Activated T-cell treated with anti-CD3 and anti-CD28 coated beads for 1 hour (primary cell): ENCODE data around the gene CFAP70.
"Not testable (repeated sequence)": the region's sequence is repeated elsewhere in the genome, so short reads cannot be mapped to it uniquely, and the experiment has no call there.

ENCODE experiments used
- DNase-seq: peaks from one replicate; pipeline ENCODE4 v3.0.0-alpha.2; 2020; ENCODE audit warnings: low read depth

Gene CFAP70

DNA sequence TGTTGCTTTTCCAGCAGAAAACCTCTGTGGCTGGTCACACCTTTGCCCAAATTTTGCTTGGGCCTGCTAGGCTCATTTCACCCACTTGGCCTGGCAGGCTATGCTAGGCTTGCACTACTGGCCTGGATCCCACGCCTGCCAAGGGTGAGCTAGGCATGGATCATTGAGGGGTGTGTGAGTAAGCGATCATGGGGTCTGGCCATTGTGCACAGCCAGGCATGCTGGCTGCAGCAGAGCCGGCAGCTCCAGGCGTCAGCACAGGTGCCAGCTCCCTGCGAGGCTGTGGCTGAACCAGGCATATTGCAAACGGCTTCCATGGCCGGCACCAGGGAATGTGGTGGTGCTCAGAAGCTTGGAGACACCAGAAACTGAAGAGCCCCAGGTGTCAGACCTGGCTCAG is 19.2 kb downstream of the CFAP70 start:
- no peak for DNase-seq

DNA sequence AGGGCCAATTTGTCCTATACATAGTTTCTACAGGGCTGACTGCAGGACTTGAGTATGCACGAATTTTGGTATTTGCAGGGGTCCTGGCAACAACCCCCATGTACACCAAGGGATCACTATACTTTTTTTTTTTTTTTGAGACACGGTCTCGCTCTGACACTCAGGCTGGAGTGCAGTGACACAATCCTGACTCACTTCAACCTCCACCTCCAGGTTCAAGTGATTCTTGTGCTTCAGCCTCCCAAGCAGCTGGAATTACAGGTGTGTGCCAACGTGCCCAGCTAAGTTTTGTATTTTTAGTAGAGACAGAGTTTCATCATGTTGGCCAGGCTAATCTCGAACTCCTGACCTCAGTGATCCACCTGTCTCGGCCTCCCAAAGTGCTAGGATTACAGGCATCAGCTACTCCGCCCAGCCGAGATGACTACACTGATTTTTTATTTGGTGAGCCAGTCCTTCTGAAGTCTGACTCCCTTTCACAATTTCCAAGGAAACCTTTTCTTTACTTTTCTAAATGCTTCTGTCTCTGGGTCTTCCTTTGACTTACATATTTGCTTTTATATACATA is 19.8 kb downstream of the CFAP70 start:
- DNase-seq, result no peak

DNA sequence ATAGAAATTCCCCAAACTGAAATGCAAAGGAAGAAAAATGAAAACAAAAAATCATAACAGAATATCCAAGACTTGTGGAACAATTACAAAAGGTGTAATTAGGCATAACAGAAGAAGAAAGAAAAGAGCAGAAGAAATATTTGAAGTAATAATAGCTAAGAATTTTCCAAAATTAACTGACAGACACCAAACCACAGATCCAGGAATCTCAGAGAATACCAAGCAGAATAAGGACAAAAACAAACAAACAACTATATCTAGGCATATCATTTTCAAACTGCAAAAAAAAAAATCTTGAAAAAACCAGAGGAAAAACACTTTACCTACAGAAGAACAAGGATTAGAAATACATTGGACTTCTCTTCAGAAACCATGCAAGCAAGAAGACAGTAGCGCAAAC is 25.5 kb downstream of the CFAP70 start:
- DNase-seq, result no peak

DNA sequence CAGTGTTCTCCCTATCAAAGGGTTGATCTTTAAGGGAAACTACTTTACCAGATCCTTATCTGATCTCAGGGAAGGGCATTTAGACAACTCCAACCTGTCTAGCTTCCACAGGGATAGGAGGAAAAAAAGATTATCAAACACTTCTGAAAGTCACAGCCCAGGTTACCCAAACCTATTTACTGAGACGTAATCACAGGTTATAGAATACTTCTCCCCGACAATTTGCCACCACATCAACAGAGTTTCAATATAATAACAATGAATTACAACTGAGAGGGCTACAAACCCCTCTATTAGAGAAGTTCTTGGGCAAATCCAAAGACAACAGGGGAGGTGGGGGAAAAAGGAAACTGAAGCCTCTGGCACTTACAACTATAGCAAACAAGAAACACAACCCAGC is 26.3 kb downstream of the CFAP70 start:
- DNase-seq, result no peak

DNA sequence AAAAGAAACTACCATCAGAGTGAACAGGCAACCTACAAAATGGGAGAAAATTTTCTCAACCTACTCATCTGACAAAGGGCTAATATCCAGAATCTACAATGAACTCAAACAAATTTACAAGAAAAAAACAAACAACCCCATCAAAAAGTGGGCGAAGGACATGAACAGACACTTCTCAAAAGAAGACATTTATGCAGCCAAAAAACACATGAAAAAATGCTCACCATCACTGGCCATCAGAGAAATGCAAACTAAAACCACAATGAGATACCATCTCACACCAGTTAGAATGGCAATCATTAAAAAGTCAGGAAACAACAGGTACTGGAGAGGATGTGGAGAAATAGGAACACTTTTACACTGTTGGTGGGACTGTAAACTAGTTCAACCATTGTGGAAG is 30.1 kb downstream of the CFAP70 start:
- DNase-seq, result not testable (repeated sequence)

DNA sequence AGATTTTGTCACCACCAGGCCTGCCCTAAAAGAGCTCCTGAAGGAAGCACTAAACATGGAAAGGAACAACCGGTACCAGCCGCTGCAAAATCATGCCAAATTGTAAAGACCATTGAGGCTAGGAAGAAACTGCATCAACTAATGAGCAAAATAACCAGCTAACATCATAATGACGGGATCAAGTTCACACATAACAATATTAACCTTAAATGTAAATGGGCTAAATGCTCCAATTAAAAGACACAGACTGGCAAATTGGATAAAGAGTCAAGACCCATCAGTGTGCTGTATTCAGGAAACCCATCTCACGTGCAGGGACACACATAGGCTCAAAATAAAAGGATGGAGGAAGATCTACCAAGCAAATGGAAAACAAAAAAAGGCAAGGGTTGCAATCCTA is 33.4 kb downstream of the CFAP70 start:
- not testable (repeated sequence) for DNase-seq

DNA sequence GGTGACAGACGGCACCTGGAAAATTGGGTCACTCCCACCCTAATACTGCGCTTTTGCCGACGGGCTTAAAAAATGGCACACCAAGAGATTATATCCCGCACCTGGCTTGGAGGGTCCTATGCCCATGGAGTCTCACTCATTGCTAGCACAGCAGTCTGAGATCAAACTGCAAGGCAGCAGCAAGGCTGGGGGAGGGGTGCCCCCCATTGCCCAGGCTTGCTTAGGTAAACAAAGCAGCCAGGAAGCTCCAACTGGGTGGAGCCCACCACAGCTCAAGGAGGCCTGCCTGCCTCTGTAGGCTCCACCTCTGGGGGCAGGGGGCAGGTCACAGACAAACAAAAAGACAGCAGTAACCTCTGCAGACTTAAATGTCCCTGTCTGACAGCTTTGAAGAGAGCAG is 35.1 kb downstream of the CFAP70 start:
- not testable (repeated sequence) for DNase-seq

DNA sequence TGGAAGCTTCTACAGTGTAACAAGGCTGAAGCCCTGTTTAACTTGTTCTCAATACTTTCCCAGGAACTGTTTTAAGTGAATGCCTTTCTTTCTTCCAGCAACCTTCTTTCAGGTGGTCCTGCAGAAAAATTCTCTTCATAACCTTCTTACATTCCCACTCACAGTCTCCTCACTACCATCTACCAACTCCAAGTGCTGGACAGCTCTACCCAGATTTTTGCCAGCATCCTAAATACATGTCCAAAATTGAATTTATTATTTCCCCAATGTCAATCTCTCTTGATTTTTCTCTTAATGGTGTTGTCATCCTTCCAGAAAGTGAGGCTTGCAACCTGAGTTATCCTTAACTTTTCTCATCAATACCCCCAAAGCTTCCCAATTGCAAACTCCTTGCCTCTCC is 48.2 kb downstream of the CFAP70 start:
- no peak for DNase-seq

DNA sequence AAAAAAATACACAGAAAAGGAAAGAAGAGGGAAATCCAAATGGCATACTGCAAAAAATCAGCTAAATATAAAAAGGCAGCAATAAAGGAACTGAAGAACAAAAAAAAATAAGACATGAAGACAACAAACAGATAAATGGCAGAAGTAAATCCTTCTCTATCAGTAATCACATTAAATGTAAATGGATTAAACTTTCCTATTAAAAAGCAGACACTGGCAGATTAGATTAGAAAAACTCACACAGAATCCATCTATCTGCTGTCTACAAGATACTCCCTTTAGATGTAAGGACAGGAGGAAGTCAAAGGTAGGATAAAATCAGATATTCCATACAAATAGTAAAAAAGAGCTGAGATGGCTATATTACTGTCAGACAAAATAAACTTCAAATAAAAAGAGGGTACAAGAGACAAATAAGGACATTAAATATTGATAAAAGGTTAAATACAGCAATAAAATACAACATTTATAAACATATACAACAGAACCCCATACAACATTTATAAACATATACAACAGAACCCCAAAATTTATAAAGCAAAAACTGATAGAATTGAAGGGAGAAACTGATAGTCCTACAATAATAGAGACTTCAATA is 51.4 kb downstream of the CFAP70 start:
- no peak for DNase-seq

DNA sequence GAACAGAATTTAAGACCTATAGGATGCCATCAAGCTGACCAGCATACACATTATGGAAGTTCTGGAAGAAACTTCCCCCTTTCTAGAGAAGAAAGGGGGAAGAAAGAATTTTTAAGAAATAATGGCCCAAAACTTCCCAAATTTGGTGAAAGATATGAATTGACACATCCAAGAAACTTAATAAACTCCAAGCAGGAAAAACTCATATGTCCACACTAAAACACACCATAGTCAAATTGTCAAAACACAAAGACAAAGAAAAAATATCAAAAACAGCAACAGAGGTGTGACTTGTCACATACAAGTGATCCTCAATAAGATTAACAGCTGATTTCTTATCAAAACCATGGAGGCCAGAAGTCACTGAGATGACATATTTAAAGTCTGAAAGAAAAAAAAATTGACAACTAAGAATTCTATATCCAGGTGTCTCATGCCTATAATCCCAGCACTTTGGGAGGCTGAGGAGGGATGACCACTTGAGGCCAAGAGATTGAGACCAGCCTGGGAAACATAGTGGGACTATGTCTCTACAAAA is 52.4 kb downstream of the CFAP70 start:
- DNase-seq, result no peak

DNA sequence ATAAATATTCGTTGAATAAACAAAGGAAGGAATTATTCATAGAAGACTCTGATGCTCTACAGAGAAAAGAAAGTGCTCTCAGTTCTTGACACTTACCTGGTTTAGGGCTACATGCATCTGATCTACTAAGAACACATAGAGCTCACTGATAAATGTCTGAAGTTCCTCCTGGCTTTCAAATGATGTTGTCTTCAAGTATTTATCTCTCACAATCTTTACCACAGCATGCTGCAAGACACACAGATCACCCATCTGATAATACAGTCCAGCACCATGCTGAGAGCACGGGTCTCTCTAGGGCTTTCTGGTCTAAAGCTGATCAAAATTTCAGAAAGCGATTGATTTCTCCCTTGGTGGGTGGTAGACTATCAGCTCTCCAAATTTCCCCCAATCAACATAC is 61.7 kb downstream of the CFAP70 start:
- DNase-seq, result no peak

DNA sequence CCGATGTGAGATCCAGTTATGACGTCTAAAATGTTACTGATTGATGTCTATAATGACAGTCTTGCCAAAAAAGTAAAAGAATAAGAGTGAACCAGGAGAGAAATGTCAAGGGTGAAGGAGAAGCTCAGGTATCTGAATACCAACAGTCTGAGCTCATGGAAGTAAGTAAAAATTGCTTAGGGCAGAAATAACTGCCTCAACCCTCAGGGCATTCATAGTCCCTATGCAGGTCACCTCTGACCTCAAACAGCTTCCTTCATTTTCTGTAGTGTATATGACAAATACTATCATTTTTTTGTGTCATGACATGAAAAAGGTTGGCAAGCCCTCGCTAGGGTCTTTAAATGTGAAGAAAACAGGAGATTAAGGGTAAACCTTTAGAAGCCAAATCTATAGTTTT is 65.2 kb downstream of the CFAP70 start:
- DNase-seq, result no peak

DNA sequence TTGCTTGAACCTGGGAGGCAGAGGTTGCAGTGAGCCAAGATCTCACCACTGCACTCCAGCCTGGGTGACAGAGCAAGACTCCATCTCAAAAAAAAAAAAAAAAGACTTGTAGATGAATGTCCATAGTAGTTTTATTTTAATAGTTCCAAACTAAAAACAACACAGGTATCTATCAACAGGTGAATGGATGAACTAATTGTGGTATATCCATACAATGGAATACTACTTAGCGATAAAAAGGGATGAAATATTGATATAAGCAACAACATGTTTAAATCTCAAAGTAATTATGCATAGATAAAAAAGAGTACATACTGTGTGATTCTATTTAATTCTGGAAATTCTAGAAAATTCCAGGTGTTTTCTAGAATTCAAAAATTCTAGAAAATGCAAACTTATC is 68.7 kb downstream of the CFAP70 start:
- no peak for DNase-seq

DNA sequence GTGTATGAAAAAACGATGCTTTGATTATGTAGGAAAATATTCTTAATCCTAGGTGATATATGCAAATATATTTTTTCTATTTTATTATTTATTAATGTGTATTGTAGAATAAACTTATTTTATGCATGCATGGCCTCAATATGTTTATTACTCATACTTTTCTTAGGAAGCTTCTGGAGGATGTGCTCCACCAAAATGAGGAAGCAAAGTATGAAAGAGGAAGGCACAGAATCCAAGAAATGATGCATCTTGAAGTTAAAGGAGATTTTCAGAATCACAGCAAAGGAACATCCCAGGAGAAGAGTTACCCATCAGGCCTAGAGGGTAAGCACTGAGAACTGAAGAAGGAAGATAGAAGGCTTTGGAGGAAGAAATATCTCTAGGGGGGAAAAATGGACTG is 71.2 kb downstream of the CFAP70 start:
- DNase-seq, result no peak

DNA sequence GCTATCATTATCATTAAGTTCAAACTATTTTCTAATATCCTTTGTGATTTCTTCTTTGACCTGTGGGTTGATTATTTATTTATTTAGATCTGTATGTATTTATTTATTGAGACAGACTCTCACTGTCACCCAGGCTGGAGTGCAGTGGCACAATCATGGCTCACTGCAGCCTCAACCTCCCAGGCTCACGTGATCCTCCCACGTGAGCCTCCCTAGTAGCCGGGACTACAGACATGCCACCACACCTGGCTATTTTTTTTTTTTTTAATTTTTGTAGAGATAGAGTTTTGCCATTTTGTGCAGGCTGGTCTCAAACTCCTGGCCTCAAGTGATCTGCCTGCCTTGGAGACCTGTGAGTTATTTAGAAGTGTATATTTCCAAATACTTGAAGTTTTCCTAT is 77.6 kb downstream of the CFAP70 start:
- no peak for DNase-seq

DNA sequence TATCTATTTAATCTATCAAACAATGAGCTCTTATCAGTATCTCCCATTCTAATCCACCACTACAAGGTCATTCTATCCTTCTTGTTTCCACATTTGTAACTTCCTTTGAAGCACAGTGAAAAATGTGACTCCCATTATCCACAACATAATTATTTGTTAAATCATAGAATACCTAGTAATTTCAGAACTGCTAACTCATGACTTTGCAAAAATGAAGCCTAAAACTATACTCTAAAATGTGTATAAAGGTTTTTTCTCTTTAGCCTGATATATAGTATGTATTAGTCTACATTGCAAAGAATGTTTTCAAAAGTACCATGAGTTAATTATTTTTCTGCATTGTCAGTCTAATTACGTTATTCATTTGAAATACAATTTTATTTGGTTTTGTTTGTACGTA is 94.2 kb downstream of the CFAP70 start:
- DNase-seq, result no peak

DNA sequence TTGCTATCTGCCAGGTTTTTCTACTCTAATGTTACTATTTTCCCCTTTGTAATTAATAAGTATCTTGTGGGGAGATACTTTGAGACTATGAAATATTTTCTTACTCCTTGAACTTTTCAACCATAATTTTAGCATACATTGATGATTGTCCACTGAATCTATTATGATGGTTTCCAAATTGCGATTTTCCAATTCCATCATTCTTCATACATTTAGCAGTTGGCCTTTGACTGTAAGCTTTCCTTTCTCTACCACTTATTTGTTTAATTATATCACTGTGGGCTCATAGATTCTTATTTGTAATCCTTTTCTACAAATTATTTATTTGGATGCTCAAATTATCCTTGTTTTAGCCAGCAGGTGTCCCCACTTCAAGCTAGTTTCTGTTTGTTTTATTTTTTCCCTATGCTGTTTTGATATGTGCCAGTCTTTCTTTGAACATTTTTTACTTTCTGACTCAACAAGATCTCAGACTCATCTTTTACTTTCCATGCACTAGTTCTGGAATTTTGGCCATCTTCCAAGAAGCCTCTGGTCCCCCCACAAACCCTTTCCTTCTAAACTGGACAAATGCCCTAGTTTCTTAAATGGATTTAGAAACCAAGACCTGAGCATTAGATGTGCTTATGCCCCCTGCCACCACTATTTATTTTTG is 94.8 kb downstream of the CFAP70 start:
- no peak for DNase-seq

DNA sequence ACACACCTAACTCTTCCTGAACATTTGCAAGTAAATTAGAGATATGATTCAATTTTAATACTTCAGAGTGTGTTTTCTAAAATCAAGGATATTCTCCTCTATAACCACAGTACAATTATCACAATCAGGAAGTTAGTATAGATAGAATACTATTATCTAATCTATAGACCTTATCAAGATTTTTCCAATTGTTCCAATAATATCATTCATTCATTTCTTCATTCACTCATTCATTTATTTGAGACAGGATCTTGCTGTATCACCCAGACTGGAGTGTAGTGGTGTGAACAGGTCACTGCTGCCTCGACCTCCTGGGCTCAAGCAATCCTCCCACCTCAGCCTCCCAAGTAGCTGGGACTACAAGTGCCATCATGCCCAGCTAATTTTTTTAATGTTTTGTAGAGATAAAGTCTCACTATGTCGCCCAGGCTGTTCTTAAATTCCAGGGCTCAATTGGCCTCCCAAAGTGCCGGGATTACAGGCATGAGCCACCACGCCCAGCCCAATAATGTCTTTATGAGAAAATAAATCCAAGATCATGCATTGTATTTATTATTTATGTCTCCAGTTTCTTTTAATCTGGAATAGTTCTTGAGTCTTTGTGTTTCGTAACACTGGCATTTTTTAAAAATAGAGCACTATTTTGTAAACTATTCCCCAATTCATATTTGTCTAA is 95.6 kb downstream of the CFAP70 start:
- no peak for DNase-seq

DNA sequence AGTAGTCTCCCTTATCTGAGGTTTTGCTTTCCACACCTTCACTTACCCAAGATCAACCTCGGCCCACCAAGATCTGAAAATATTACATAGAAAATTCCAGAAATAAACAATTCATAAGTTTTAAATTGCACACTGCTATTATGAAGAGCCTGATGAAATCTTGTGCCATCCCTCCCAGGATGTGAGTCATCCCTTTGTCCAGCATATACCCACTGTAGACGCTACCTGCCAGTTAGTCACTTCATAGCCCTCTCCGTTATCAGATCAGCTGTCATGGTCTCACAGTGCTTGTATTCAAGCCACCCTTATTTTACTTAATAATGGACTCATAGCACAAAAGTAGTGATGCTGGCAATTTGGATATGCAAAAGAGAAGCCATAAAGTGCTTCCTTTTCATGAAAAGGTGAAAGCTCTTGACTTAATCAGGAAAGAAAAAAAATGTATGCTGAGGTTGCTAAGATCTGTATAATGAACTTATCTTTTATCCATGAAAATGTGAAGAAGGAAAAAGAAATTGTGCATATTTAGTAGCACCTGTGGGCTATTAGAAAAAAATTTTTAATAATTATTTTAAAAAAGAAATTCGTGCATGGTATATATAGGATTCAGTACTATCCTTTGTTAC is 96.4 kb downstream of the CFAP70 start:
- DNase-seq, result no peak

DNA sequence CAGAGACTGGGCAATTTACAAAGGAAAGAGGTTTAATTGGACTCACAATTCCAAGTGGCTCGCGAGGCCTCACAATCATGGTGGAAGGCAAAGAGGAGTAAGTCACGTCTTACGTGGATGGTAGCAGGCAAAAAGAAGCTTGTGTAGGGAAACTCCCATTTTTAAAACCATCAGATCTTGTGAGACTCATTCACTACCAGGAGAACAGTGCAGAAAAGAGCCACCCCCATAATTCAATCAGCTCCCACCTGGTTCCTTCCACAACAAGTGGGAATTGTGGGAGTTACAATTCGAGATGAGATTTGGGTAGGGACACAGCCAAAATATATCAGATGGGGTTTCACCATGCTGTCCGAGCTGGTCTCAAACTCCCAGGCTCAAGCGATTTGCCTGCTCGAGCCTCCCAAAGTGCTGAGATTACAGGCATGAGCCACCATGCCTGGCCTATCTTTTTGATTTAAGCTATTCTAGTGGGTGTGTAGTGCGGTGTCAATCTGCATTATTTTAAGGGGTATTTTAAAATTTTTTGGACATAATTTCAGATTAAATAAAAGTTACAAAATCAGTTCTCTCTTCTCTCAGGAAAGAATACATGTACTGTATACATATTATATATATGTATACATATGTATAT is 97.2 kb downstream of the CFAP70 start:
- DNase-seq, result no peak

DNA sequence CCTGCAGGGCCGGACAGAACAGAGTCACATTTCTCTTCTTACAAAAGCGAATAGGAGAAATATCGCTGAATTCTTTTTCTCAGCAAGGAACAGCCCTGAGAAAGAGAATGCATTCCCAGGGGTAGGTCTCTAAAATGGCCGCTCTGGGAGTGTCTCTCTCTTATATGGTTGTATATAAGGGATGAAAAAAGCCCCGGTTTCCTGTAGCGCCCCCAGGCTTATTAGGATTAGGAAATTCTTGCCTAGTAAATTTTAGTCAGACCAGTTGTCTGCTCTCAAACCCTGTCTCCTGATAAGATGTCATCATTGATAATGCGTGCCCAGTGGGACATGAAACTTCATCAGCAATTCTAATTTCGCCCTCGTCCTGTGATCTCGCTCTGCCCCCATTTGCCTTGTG is 100.1 kb downstream of the CFAP70 start:
- DNase-seq, result not testable (repeated sequence)

DNA sequence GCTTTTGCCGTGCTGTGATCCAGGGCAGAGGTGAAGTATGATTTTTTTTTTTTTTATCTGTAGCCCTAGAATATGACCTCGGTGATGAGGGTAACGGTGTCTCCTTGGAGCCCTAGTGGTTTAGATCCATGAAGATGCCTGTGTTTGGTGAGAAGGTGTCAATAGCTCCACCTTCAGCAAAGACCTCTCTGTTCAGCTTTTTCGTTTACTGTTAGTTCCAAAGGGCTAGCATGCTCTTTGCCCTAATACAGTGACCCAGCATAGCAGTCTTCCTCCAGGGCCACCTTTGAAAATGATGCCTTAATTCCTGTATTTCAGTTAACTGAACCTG is 105.5 kb downstream of the CFAP70 start:
- DNase-seq, result no peak
